Esophagus squamous epithelium (tissue), 5 donors: ENCODE results near the gene NF2. TPM values are rescaled to one million over a fixed set of nuclear protein-coding genes. Genes with fewer than 3 reads are reported as not detected.

ENCODE experiments used
- DNase-seq: peaks from one replicate; lab custom pipeline; 2025; lab: John Stamatoyannopoulos, UW
- H3K27ac ChIP-seq, 4 donors: fragments of 200-600 bp; sonication (generic); one replicate each; pipeline ENCODE4 v1.5.1; 2016 to 2019; ENCODE audit warnings: mild to moderate bottlenecking in 1 of 4
- H3K27me3 ChIP-seq, 4 donors: fragments of 200-600 bp; sonication (generic); 1 replicate in 3 of 4; 2 replicates in 1 of 4; pipeline versions ENCODE4 v1.5.1 to v1.6.0; 2017 to 2021; ENCODE audit warnings: antibody characterized with exemption in 1 of 4
- H3K36me3 ChIP-seq, 3 donors: fragments of 200-600 bp; sonication (generic); one replicate each; pipeline ENCODE4 v1.5.1; 2016 to 2019
- H3K4me1 ChIP-seq, 3 donors: fragments of 200-600 bp; sonication (generic); one replicate each; pipeline ENCODE4 v1.5.1; 2017 to 2019
- H3K4me3 ChIP-seq, 4 donors: fragments of 200-600 bp; sonication (generic); 1 replicate in 3 of 4; 2 replicates in 1 of 4; pipeline ENCODE4 v1.5.1; 2016 to 2019; ENCODE audit warnings: mild to moderate bottlenecking in 2 of 4, moderate library complexity in 1 of 4
- H3K9me3 ChIP-seq, 3 donors: fragments of 200-600 bp; sonication (generic); one replicate each; pipeline ENCODE4 v1.5.1; 2016 to 2019
- CTCF ChIP-seq, 6 experiments: fragments of 450-650 bp in 4 of 6; fragments of 200-600 bp in 2 of 6; sonication (generic) in 2 of 6; IDR thresholded peaks; one replicate each; pipeline ENCODE4 v1.5.1; 2016 to 2019; ENCODE audit warnings: antibody characterized with exemption in 6 of 6, mild to moderate bottlenecking in 4 of 6, moderate library complexity in 4 of 6
- POLR2A ChIP-seq, 4 donors: fragments of 450-650 bp; IDR thresholded peaks; one replicate each; pipeline ENCODE4 v1.6.1; 2017; ENCODE audit warnings: antibody characterized with exemption in 4 of 4, mild to moderate bottlenecking in 4 of 4, moderate library complexity in 3 of 4
- WGBS, 2 donors: methylation state at CpG; one replicate each; pipeline ENCODE4 v1.1.5; 2018; 5-methylcytosine and 5-hydroxymethylcytosine counted together
- intact Hi-C: fragments of 100-400 bp; cut with DNase I; formaldehyde crosslinking; loops from one replicate; pipeline ENCODE4 v1.15.0; 2022
- total RNA-seq, 4 donors: library from RNA; depleted of rRNA; stranded (reverse); fragments of >200 nt; gene quantifications; one replicate each; pipeline ENCODE4 v1.1.0, GENCODE V29; 2016
- donor health status: DM: yes; HTN: yes; CAD: no.

Gene NF2
- total RNA-seq, 4 donors from 2014 or later: 25.8 to 45.3 (median 34.1) TPM

- Histone ChIP-seq H3K4me1 (peaks cover 0 to 68% (median 8%) of the 10 kb centered on the region in 3 donors), H3K27ac (no peak overlapping the region), H3K36me3 (peaks cover 4 to 70% (median 5%) of the 10 kb centered on the region in 3 donors), H3K9me3 (no peaks in the 10 kb centered on the region), H3K4me3 (no peak overlapping the region), H3K27me3 (peaks cover 0 to 8% (median 0%) of the 10 kb centered on the region in 4 donors)
- intact Hi-C loops: no loop called here
- TF ChIP-seq POLR2A (IDR thresholded peaks at IDR 0.05) (no peak), CTCF (IDR thresholded peaks at IDR 0.05) (peak in 2 of 6 experiments; percentile 12 to 21)
- WGBS, 2 donors: 54 to 70% methylated on average over 9 to 22 of the region's 33 CpGs
- no peak for DNase-seq
These were observed 91.9 kb downstream of the NF2 start for GRCh38 chr22:29695129-29695926.

DNA sequence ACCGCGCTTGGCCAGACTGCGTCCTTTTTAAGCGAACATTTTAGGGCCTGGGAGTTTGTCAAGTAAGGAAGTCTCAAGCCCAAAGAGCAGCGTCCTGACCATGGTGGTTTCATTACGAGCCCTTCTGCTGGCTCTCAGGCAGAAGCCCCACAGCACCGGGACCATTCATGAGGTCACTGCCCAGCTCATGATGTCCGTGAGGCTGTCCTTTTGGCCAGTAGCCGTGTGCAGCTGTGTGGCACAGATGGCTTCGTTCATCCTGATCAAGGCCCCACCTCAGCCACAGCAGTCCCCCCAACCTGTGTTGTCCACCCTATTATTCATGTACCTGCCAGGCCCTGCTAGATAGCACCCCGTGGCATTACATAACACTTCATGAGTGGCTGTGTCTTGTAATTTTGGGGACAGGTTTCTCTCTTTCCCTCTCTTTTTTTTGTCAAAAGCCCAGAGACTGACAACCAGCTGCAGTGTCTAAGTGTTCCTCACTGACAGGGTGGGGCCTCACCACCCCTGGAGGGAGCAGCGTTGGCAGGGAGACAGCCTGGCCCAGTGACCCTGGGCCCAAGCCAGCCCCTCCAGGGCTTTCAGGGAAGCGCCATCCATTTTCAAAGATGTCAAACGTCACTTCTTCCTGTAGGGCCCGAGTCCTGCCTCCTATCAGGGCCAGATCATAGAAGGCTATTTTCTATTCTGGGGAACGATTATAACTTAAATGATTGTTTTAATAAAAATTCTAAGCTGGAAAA lies 94.6 kb downstream of the NF2 start:
- intact Hi-C loops: no loop called here
- no peak overlapping the region for H3K4me3 ChIP-seq
- H3K4me1 ChIP-seq: peaks cover 4 to 68% (median 8%) of the 10 kb centered on the region in 3 donors
- no peaks in the 10 kb centered on the region for H3K9me3 ChIP-seq
- peaks cover 4 to 47% (median 5%) of the 10 kb centered on the region in 3 donors for H3K36me3 ChIP-seq
- H3K27me3 ChIP-seq: peaks cover 0 to 34% (median 2%) of the 10 kb centered on the region in 4 donors
- WGBS, 2 donors: 66 to 82% methylated on average over 10 to 11 of the region's 16 CpGs
- TF ChIP-seq POLR2A (IDR thresholded peaks at IDR 0.05) (no peak), CTCF (IDR thresholded peaks at IDR 0.05) (no peak)
- H3K27ac ChIP-seq: no peak overlapping the region
- no peak for DNase-seq

- Histone ChIP-seq H3K36me3 (peaks cover 0 to 23% (median 4%) of the 10 kb centered on the region in 3 donors), H3K4me1 (peaks cover 2 to 57% (median 4%) of the 10 kb centered on the region in 3 donors), H3K4me3 (no peak overlapping the region), H3K27me3 (peaks cover 0 to 55% (median 2%) of the 10 kb centered on the region in 4 donors), H3K9me3 (no peaks in the 10 kb centered on the region), H3K27ac (no peak overlapping the region)
- 61 to 67% methylated on average over 5 to 13 of the region's 19 CpGs for WGBS, 2 donors
- DNase-seq: no peak
- intact Hi-C loops: no loop called here
- TF ChIP-seq CTCF (IDR thresholded peaks at IDR 0.05): no peak
- TF ChIP-seq POLR2A (IDR thresholded peaks at IDR 0.05): no peak
These were observed 96.9 kb downstream of the NF2 start for GRCh38 chr22:29700206-29700899.

GRCh38 chr22:29700900-29701154 lies 97.4 kb downstream of the NF2 start:
- Histone ChIP-seq H3K36me3 (peaks cover 0 to 19% (median 4%) of the 10 kb centered on the region in 3 donors), H3K9me3 (no peaks in the 10 kb centered on the region), H3K27ac (no peak overlapping the region), H3K4me1 (peaks cover 0 to 53% (median 4%) of the 10 kb centered on the region in 3 donors), H3K4me3 (no peak overlapping the region), H3K27me3 (peaks cover 0 to 60% (median 2%) of the 10 kb centered on the region in 4 donors)
- intact Hi-C loops: no loop called here
- WGBS, 2 donors: 44% methylated on average over 5 of the region's 9 CpGs; no CpG with 5 or more reads in 1 of the 2 donors
- no peak for DNase-seq
- TF ChIP-seq POLR2A (IDR thresholded peaks at IDR 0.05) (no peak), CTCF (IDR thresholded peaks at IDR 0.05) (no peak)
